Heart left ventricle (tissue), 16 donors: Measurements from ENCODE around the gene TRNP1. TPM values are rescaled to one million over a fixed set of nuclear protein-coding genes. Genes with fewer than 3 reads are reported as not detected.
"Not testable (repeated sequence)": the region's sequence is repeated elsewhere in the genome, so short reads cannot be mapped to it uniquely, and the experiment has no call there.

Experiments
- ATAC-seq, 4 donors: fragments of 200-7000 bp; cut with Tn5 transposase; one replicate each; pipeline ENCODE4 v1.9.1; 2020 to 2022; ENCODE audit warnings: moderate library complexity in 4 of 4, mild to moderate bottlenecking in 3 of 4, moderate number of reproducible peaks in 1 of 4
- DNase-seq, 5 donors: peaks; one replicate each; pipeline ENCODE4 v3.0.0-alpha.2; 2020
- H3K27ac ChIP-seq, 12 donors: fragments of 200-600 bp; sonication (generic) in 4 of 12; one replicate each; pipeline versions ENCODE4 v1.5.0 to v1.8.0; 2016 to 2022; ENCODE audit warnings: mild to moderate bottlenecking in 2 of 12
- H3K27me3 ChIP-seq, 9 donors: fragments of 200-600 bp; sonication (generic) in 2 of 9; one replicate each; pipeline versions ENCODE4 v1.5.1 to v1.8.0; 2016 to 2022; ENCODE audit warnings: mild to moderate bottlenecking in 3 of 9
- H3K36me3 ChIP-seq, 9 donors: fragments of 200-600 bp; sonication (generic) in 2 of 9; one replicate each; pipeline versions ENCODE4 v1.5.0 to v1.8.0; 2018 to 2022; ENCODE audit warnings: mild to moderate bottlenecking in 2 of 9
- H3K4me1 ChIP-seq, 12 donors: fragments of 200-600 bp; sonication (generic) in 4 of 12; one replicate each; pipeline versions ENCODE4 v1.5.0 to v1.8.0; 2016 to 2022; ENCODE audit warnings: mild to moderate bottlenecking in 3 of 12
- H3K4me3 ChIP-seq, 12 donors: fragments of 200-600 bp; sonication (generic) in 4 of 12; one replicate each; pipeline versions ENCODE4 v1.5.0 to v1.8.0; 2017 to 2022; ENCODE audit warnings: mild to moderate bottlenecking in 9 of 12, moderate library complexity in 4 of 12
- H3K9me3 ChIP-seq, 12 donors: fragments of 200-600 bp; sonication (generic) in 4 of 12; one replicate each; pipeline versions ENCODE4 v1.5.0 to v1.8.0; 2016 to 2022; ENCODE audit warnings: mild to moderate bottlenecking in 1 of 12
- CTCF ChIP-seq, 12 donors: fragments of 200-600 bp; sonication (generic) in 4 of 12; IDR thresholded peaks; one replicate each; pipeline versions ENCODE4 v1.5.0 to v1.8.0; 2018 to 2022; ENCODE audit warnings: antibody characterized with exemption in 12 of 12, mild to moderate bottlenecking in 5 of 12
- POLR2A ChIP-seq, 2 donors: fragments of 450-650 bp; IDR thresholded peaks; one replicate each; pipeline ENCODE4 v1.6.1; 2017; ENCODE audit warnings: antibody characterized with exemption in 2 of 2, mild to moderate bottlenecking in 2 of 2, moderate library complexity in 2 of 2
- WGBS, 4 donors: extraction: QIAGEN DNeasy Blood & Tissue Kit in 2 of 4; methylation state at CpG; one replicate each; pipeline versions ENCODE4 v1.1.5 to v1.1.7; 2013 to 2018; 5-methylcytosine and 5-hydroxymethylcytosine counted together
- intact Hi-C, 10 donors: fragments of 100-400 bp; cut with DNase I; formaldehyde crosslinking; loops; one replicate each; pipeline versions ENCODE4 v1.11.1 to v1.14.2; 2022
- polyA plus RNA-seq, 2 donors: library from polyadenylated mRNA; stranded (reverse); fragments of 200-250 nt; gene quantifications; one replicate each; pipeline ENCODE4 v1.2.3, GENCODE V29; 2013
- total RNA-seq, 9 donors: library from RNA; depleted of rRNA in 2 of 9; stranded (reverse); fragments of >200 nt in 2 of 9; fragmentation: NEBNext Ultra II Directional in 3 of 9; extraction: Animal tissue kit (Norgen Biotek cat#: 25700) in 3 of 9; gene quantifications; one replicate each; pipeline versions ENCODE4 v1.1.0 to v1.2.4, GENCODE V29; 2016 to 2023
- donor health status: ischemic (EF 13 %, LVEDD 7.1; RV severe dilation, severe dysfunction).
- donor health status: healthy with polysubstance abuse.
- donor health status: DM: no; HTN: yes; CAD: no.
- donor health status: DM: no; HTN: no; CAD: no.
- donor health status: ischemic (EF 25% LVEDD 6.9; RV normal size, moderate dysfunction).
- donor health status: ischemic (EF 25% LVEDD 5.7; RV mildly dilated, moderate dysfunction).
- donor health status: healthy.
- donor health status: DM: yes; HTN: yes; CAD: no.
- donor health status: ischemic (EF 35%, LVEDD 5.7; RV mildly dilated, moderate dysfunction).
- donor health status: nonischemic (EF 11% LVEDD 7.7; RV severe dilation, severe dysfunction).
- donor health status: DM: yes; HTN: yes; CAD: no.
- donor health status: PGD.
- donor health status: ischemic (EF 29% LVEDD 5.4; RV normal size, mild dysfunction).
- donor health status: nonischemic (EF 23%, LVEDD 6.1; RV moderate dilation, normal function).

Gene TRNP1
- total and polyA plus RNA-seq, 11 donors: 16.6 to 68.5 (median 21.7) TPM

GRCh38 chr1:26986658-26987057, 6.8 kb upstream of the TRNP1 start:
- ATAC-seq: no peak

GRCh38 chr1:26989403-26990109, 3.9 kb upstream of the TRNP1 start:
- H3K4me3 ChIP-seq, ATAC-seq, H3K36me3 ChIP-seq, H3K27ac ChIP-seq, H3K9me3 ChIP-seq: not testable (repeated sequence)
- H3K4me1 ChIP-seq: peaks cover 0 to 20% (median 9%) of the 10 kb centered on the region in 12 donors
- peak in 2 of 5 donors; percentile 0 to 12 for DNase-seq
- intact Hi-C loops: loop anchor here in 1 of 10 donors (10.0 kb wide), 1 partner anchor 55 kb away; no protein-coding TSS in a partner anchor
- WGBS, 4 donors: 75 to 83% (median 80%) methylated on average over 12 of the region's 12 CpGs
- H3K27me3 ChIP-seq: peaks cover 0 to 23% (median 12%) of the 10 kb centered on the region in 9 donors

More at GRCh38 chr1:26986658-26987057, 6.8 kb upstream of the TRNP1 start:
- Histone ChIP-seq H3K27me3 (peaks cover 0 to 19% (median 0%) of the 10 kb centered on the region in 9 donors), H3K27ac (no peak overlapping the region), H3K9me3 (no peaks in the 10 kb centered on the region), H3K36me3 (no peaks in the 10 kb centered on the region), H3K4me3 (no peak overlapping the region), H3K4me1 (peaks cover 0 to 2% (median 0%) of the 10 kb centered on the region in 12 donors)
- DNase-seq: peak in 2 of 5 donors; percentile 6 to 20
- TF ChIP-seq CTCF (IDR thresholded peaks at IDR 0.05): no peak
- 65 to 68% (median 66%) methylated on average over 2 of the region's 2 CpGs for WGBS, 4 donors
- intact Hi-C loops: no loop called here

- peaks cover 0 to 31% (median 14%) of the 10 kb centered on the region in 12 donors for H3K4me1 ChIP-seq
- WGBS, 4 donors: 44 to 48% (median 47%) methylated on average over 10 of the region's 10 CpGs
- H3K36me3 ChIP-seq: no peaks in the 10 kb centered on the region
- intact Hi-C loops: loop anchor here in 1 of 10 donors (10.0 kb wide), 1 partner anchor 53 kb away; no protein-coding TSS in a partner anchor
- peak in 1 of 4 donors; percentile 6 for ATAC-seq
- no peaks in the 10 kb centered on the region for H3K9me3 ChIP-seq
- no peak for TF ChIP-seq CTCF (IDR thresholded peaks at IDR 0.05)
- TF ChIP-seq POLR2A (IDR thresholded peaks at IDR 0.05): no peak
- peaks cover 0 to 42% (median 18%) of the 10 kb centered on the region in 9 donors for H3K27me3 ChIP-seq
- no peak overlapping the region for H3K4me3 ChIP-seq
- no peak overlapping the region for H3K27ac ChIP-seq
- peak in 2 of 5 donors; percentile 7 to 48 for DNase-seq
These were observed 2.0 kb upstream of the TRNP1 start for GRCh38 chr1:26991310-26992116.

GRCh38 chr1:26994020-26994786, 711 bp downstream of the TRNP1 start:
- TF ChIP-seq POLR2A (IDR thresholded peaks at IDR 0.05) (no peak), CTCF (IDR thresholded peaks at IDR 0.05) (no peak)
- intact Hi-C loops: loop anchor here in 1 of 10 donors (10.0 kb wide), 1 partner anchor 51 kb away; no protein-coding TSS in a partner anchor
- H3K9me3 ChIP-seq: no peaks in the 10 kb centered on the region
- ATAC-seq (peak in 2 of 4 donors; percentile 1 to 8), DNase-seq (peak in 1 of 5 donors; percentile 64)
- WGBS, 4 donors: 1 to 4% (median 1%) methylated on average over 26 to 97 of the region's 97 CpGs
- peak overlapping the region in 10 of 12 donors; percentile 46 to 79 (median 61) for H3K27ac ChIP-seq
- peak overlapping the region; percentile 62 to 92 (median 68) for H3K4me3 ChIP-seq
- H3K27me3 ChIP-seq: peaks cover 0 to 41% (median 13%) of the 10 kb centered on the region in 9 donors
- H3K4me1 ChIP-seq: peaks cover 6 to 52% (median 33%) of the 10 kb centered on the region in 12 donors
- H3K36me3 ChIP-seq: no peaks in the 10 kb centered on the region
